CD4-positive, alpha-beta T cell (primary cell): ENCODE measurements around the gene FAM163B. TPM values are rescaled to one million over a fixed set of nuclear protein-coding genes. Genes with fewer than 3 reads are reported as not detected.

ENCODE experiments used
- ATAC-seq: fragments of 200-7000 bp; cut with Tn5 transposase; one replicate; pipeline ENCODE4 v1.10.0; 2022; ENCODE audit warnings: mild to moderate bottlenecking; ENCODE audit not compliant: poor library complexity
- CTCF ChIA-PET: fragments of 350-600 bp; sonication (Branson Sonifier 250); formaldehyde crosslinking; loops from one replicate; lab custom pipeline; 2021; ENCODE audit warnings: antibody characterized with exemption, inconsistent platforms; lab: Charles Lee
- POLR2A ChIA-PET: fragments of 350-600 bp; sonication (Branson Sonifier 250); formaldehyde crosslinking; loops from one replicate; lab custom pipeline; 2021; ENCODE audit warnings: antibody characterized with exemption, inconsistent platforms; lab: Charles Lee
- DNase-seq, 14 experiments: peaks; one replicate each; pipeline ENCODE4 v3.0.0-alpha.2; 2013 to 2020; ENCODE audit warnings: mixed read lengths in 2 of 14
- H3K27ac ChIP-seq, 2 donors: one replicate each; pipeline versions ENCODE4 v1.5.1 to v1.7.0; 2013; ENCODE audit warnings: low read length in 2 of 2, low read depth in 1 of 2, mild to moderate bottlenecking in 1 of 2
- H3K27me3 ChIP-seq, 2 experiments: 1 replicate in 1 of 2; 2 replicates in 1 of 2; pipeline versions ENCODE4 v1.6.1 to v1.7.0; 2013; ENCODE audit warnings: low read length in 2 of 2, control low read depth in 1 of 2, mild to moderate bottlenecking in 1 of 2, moderate library complexity in 1 of 2; ENCODE audit not compliant: insufficient read depth in 2 of 2, control insufficient read depth in 1 of 2
- H3K36me3 ChIP-seq: one replicate; pipeline ENCODE4 v1.6.1; 2013; ENCODE audit warnings: low read length, control low read depth; ENCODE audit not compliant: insufficient read depth
- H3K4me1 ChIP-seq: one replicate; pipeline ENCODE4 v1.6.1; 2013; ENCODE audit warnings: low read length, control low read depth; ENCODE audit not compliant: insufficient read depth
- H3K4me3 ChIP-seq: one replicate; pipeline ENCODE4 v1.5.1; 2013; ENCODE audit warnings: mild to moderate bottlenecking, low read length, moderate library complexity
- H3K9me3 ChIP-seq, 2 experiments: 1 replicate in 1 of 2; 2 replicates in 1 of 2; pipeline versions ENCODE4 v1.6.1 to v1.7.0; 2013; ENCODE audit warnings: low read length in 2 of 2, mild to moderate bottlenecking in 2 of 2, control low read depth in 1 of 2, moderate library complexity in 1 of 2; ENCODE audit not compliant: control insufficient read depth in 1 of 2, insufficient read depth in 1 of 2
- H3K27ac Mint-ChIP-seq: one replicate; pipeline ENCODE4 v1.8.0; 2020; ENCODE audit warnings: mixed read lengths
- H3K27me3 Mint-ChIP-seq: one replicate; pipeline ENCODE4 v1.8.0; 2021; ENCODE audit warnings: mixed read lengths
- H3K36me3 Mint-ChIP-seq: one replicate; pipeline ENCODE4 v1.8.0; 2021; ENCODE audit warnings: low read depth, mixed read lengths
- H3K4me1 Mint-ChIP-seq: one replicate; pipeline ENCODE4 v1.8.0; 2021; ENCODE audit warnings: low read depth, mixed read lengths
- H3K4me3 Mint-ChIP-seq: one replicate; pipeline ENCODE4 v1.8.0; 2020; ENCODE audit warnings: mild to moderate bottlenecking, mixed read lengths
- H3K9me3 Mint-ChIP-seq: one replicate; pipeline ENCODE4 v1.8.0; 2020; ENCODE audit warnings: mixed read lengths
- CTCF ChIP-seq: fragments of 200-600 bp; IDR thresholded peaks from one replicate; pipeline ENCODE4 v1.8.0; 2022; ENCODE audit warnings: antibody characterized with exemption, mild to moderate bottlenecking
- intact Hi-C, 2 experiments: fragments of 100-400 bp; cut with DNase I in 1 of 2; cut with micrococcal nuclease in 1 of 2; formaldehyde crosslinking; loops; one replicate each; pipeline versions ENCODE4 v1.15.1 to v1.9.0; 2023 to 2025; cut with DNase I, micrococcal nuclease
- total RNA-seq, 174 experiments: library from RNA in 2 of 174; stranded (reverse) in 2 of 174; gene quantifications; one replicate each; pipeline ENCODE4 v1.2.3 and lab custom pipeline; 2021 to 2026

Gene FAM163B
- total RNA-seq, 2 experiments from 2014 or later, result not detected

- H3K36me3 ChIP-seq, result no peaks in the 10 kb centered on the region
- ChIA-PET CTCF (no interaction called here), POLR2A (no interaction called here)
- ATAC-seq (no peak), DNase-seq (no peak)
- no peaks in the 10 kb centered on the region for H3K36me3 Mint-ChIP-seq
- H3K27ac Mint-ChIP-seq, result no peak overlapping the region
- H3K4me3 Mint-ChIP-seq, result no peak overlapping the region
- H3K4me1 Mint-ChIP-seq, result peaks cover 6% of the 10 kb centered on the region
- no peaks in the 10 kb centered on the region for H3K27me3 Mint-ChIP-seq
- peaks cover 0 to 2% of the 10 kb centered on the region in 2 experiments for H3K27me3 ChIP-seq
- H3K9me3 ChIP-seq, result no peaks in the 10 kb centered on the region
- no peak overlapping the region for H3K4me3 ChIP-seq
- H3K27ac ChIP-seq, result no peak overlapping the region
- no peaks in the 10 kb centered on the region for H3K4me1 ChIP-seq
- TF ChIP-seq CTCF, result no peak
- no peaks in the 10 kb centered on the region for H3K9me3 Mint-ChIP-seq
- intact Hi-C loops, result no loop called here
Observed at GRCh38 chr9:133642708-133643361, 33.6 kb upstream of the FAM163B start.

GRCh38 chr9:133641861-133642595, 32.8 kb upstream of the FAM163B start:
- Histone ChIP-seq H3K4me1 (no peaks in the 10 kb centered on the region), H3K27me3 (peaks cover 0 to 2% of the 10 kb centered on the region in 2 experiments), H3K27ac (no peak overlapping the region), H3K36me3 (no peaks in the 10 kb centered on the region), H3K9me3 (no peaks in the 10 kb centered on the region), H3K4me3 (no peak overlapping the region)
- ChIA-PET CTCF (no interaction called here), POLR2A (no interaction called here)
- intact Hi-C loops, result no loop called here
- no peaks in the 10 kb centered on the region for H3K36me3 Mint-ChIP-seq
- TF ChIP-seq CTCF, result no peak
- no peak for ATAC-seq
- H3K27ac Mint-ChIP-seq, result no peak overlapping the region
- no peaks in the 10 kb centered on the region for H3K27me3 Mint-ChIP-seq
- no peak for DNase-seq
- peaks cover under 1% of the 10 kb centered on the region for H3K4me1 Mint-ChIP-seq
- no peaks in the 10 kb centered on the region for H3K9me3 Mint-ChIP-seq
- H3K4me3 Mint-ChIP-seq, result no peak overlapping the region

- H3K4me3 ChIP-seq, result no peak overlapping the region
- Mint-ChIP-seq H3K9me3 (no peaks in the 10 kb centered on the region), H3K27ac (no peak overlapping the region), H3K36me3 (no peaks in the 10 kb centered on the region), H3K4me1 (no peaks in the 10 kb centered on the region), H3K4me3 (no peak overlapping the region), H3K27me3 (no peaks in the 10 kb centered on the region)
- ChIA-PET POLR2A (no interaction called here), CTCF (no interaction called here)
- H3K27me3 ChIP-seq, result peaks cover 0 to 2% of the 10 kb centered on the region in 2 experiments
- ATAC-seq, result no peak
- no peak for TF ChIP-seq CTCF
- no peak overlapping the region for H3K27ac ChIP-seq
- H3K36me3 ChIP-seq, result no peaks in the 10 kb centered on the region
- intact Hi-C loops, result no loop called here
- no peak for DNase-seq
- H3K9me3 ChIP-seq, result no peaks in the 10 kb centered on the region
- no peaks in the 10 kb centered on the region for H3K4me1 ChIP-seq
Observed at GRCh38 chr9:133641396-133641655, 32.1 kb upstream of the FAM163B start.
